Neural cell (in vitro differentiated cells): Measurements from ENCODE around the gene PIK3C2G. TPM values are rescaled to one million over a fixed set of nuclear protein-coding genes. Genes with fewer than 3 reads are reported as not detected.

ENCODE experiments used
- H2AFZ ChIP-seq: fragments of 200-600, 300-800 bp; sonication (generic), shearing (Covaris generic); 2 replicates; pipeline ENCODE4 v1.6.0; 2014; ENCODE audit warnings: low read depth, mild to moderate bottlenecking, antibody characterized with exemption, low read length, moderate library complexity
- H3F3A ChIP-seq: fragments of 200-600 bp; shearing (Covaris generic); 2 replicates; pipeline ENCODE4 v1.6.1; 2016; ENCODE audit warnings: mild to moderate bottlenecking, moderate library complexity, mixed read lengths, antibody characterized with exemption, low read length; ENCODE audit not compliant: insufficient read depth, poor library complexity, severe bottlenecking
- H3K27ac ChIP-seq: fragments of 200-600, 300-800 bp; sonication (generic), shearing (Covaris generic); 2 replicates; pipeline ENCODE4 v1.5.1; 2014; ENCODE audit warnings: mild to moderate bottlenecking, low read length, moderate library complexity
- H3K27me3 ChIP-seq: fragments of 300-800, 200-600 bp; sonication (generic), shearing (Covaris generic); 2 replicates; pipeline ENCODE4 v1.6.0; 2014; ENCODE audit warnings: mild to moderate bottlenecking, low read depth, low read length, moderate library complexity; ENCODE audit not compliant: insufficient read depth
- H3K36me3 ChIP-seq: fragments of 300-800, 200-600 bp; sonication (generic), shearing (Covaris generic); 2 replicates; pipeline ENCODE4 v1.5.1; 2014; ENCODE audit warnings: mild to moderate bottlenecking, antibody characterized with exemption, low read length, moderate library complexity; ENCODE audit not compliant: insufficient read depth
- H3K4me2 ChIP-seq: fragments of 300-800, 200-600 bp; sonication (generic), shearing (Covaris generic); 2 replicates; pipeline ENCODE4 v1.6.0; 2014; ENCODE audit warnings: mild to moderate bottlenecking, low read length
- H3K4me3 ChIP-seq: fragments of 300-800, 200-600 bp; sonication (generic), shearing (Covaris generic); 2 replicates; pipeline ENCODE4 v1.5.1; 2014; ENCODE audit warnings: mild to moderate bottlenecking, low read length, moderate library complexity
- H3K79me2 ChIP-seq: fragments of 200-600 bp; shearing (Covaris generic); replicated peaks from 2 replicates; pipeline ENCODE4 v1.6.0; 2014; ENCODE audit warnings: mild to moderate bottlenecking, low read length, moderate library complexity; ENCODE audit not compliant: insufficient read depth
- H3K9ac ChIP-seq: fragments of 300-800, 200-600 bp; sonication (generic), shearing (Covaris generic); 2 replicates; pipeline ENCODE4 v1.6.1; 2016; ENCODE audit warnings: mild to moderate bottlenecking, low read length, mixed read lengths
- H3K9me2 ChIP-seq: fragments of 200-600 bp; shearing (Covaris generic); 2 replicates; pipeline ENCODE4 v1.6.1; 2016; ENCODE audit warnings: mild to moderate bottlenecking, low read length, mixed read lengths; ENCODE audit not compliant: insufficient read depth
- H3K9me3 ChIP-seq: fragments of 200-600, 300-800 bp; sonication (generic), shearing (Covaris generic); 2 replicates; pipeline ENCODE4 v1.6.1; 2016; ENCODE audit warnings: mild to moderate bottlenecking, mixed run types, low read length, moderate library complexity, mixed read lengths
- H4K20me1 ChIP-seq: fragments of 200-600 bp; shearing (Covaris generic); 2 replicates; pipeline ENCODE4 v1.6.1; 2016; ENCODE audit warnings: mild to moderate bottlenecking, mixed run types; ENCODE audit not compliant: insufficient read depth
- EP300 ChIP-seq: fragments of 450-650 bp; conservative IDR thresholded peaks from 2 replicates; pipeline ENCODE4 v1.6.1; 2014; ENCODE audit warnings: antibody characterized with exemption, mild to moderate bottlenecking, moderate library complexity; ENCODE audit not compliant: poor library complexity, severe bottlenecking
- EZH2 ChIP-seq: fragments of 200-600, 300-800 bp; shearing (Covaris generic), sonication (generic); IDR thresholded peaks from 2 replicates; pipeline ENCODE4 v1.6.1; 2014; ENCODE audit warnings: antibody characterized with exemption, low read length, borderline replicate concordance, mild to moderate bottlenecking; ENCODE audit not compliant: insufficient read depth, poor library complexity, severe bottlenecking
- MXI1 ChIP-seq: fragments of 450-650 bp; conservative IDR thresholded peaks from 2 replicates; pipeline ENCODE4 v1.6.1; 2014; ENCODE audit warnings: antibody characterized with exemption, mild to moderate bottlenecking; ENCODE audit not compliant: poor library complexity, severe bottlenecking
- POLR2AphosphoS5 ChIP-seq: IDR thresholded peaks from 2 replicates; pipeline ENCODE4 v1.6.1; 2012
- RAD21 ChIP-seq: fragments of 450-650 bp; conservative IDR thresholded peaks from 2 replicates; pipeline ENCODE4 v1.6.1; 2014; ENCODE audit warnings: antibody characterized with exemption, mild to moderate bottlenecking, moderate library complexity
- SMC3 ChIP-seq: fragments of 450-650 bp; conservative IDR thresholded peaks from 2 replicates; pipeline ENCODE4 v1.6.1; 2014; ENCODE audit warnings: antibody characterized with exemption, mild to moderate bottlenecking, moderate library complexity; ENCODE audit not compliant: poor library complexity
- TAF1 ChIP-seq: IDR thresholded peaks from 2 replicates; pipeline ENCODE4 v1.6.1; 2012; ENCODE audit warnings: low read depth
- polyA plus RNA-seq: library from polyadenylated mRNA; depleted of rRNA; stranded (reverse); fragments of >200 nt; gene quantifications from 2 replicates; pipeline ENCODE4 v1.2.3, GENCODE V29; 2014
- TF ChIP-seq, protein P1 (sequence below): fragments of 450-650 bp; IDR thresholded peaks from 2 replicates; pipeline ENCODE4 v1.5.1; 2014; ENCODE audit warnings: antibody characterized with exemption, mild to moderate bottlenecking, moderate library complexity; ENCODE audit not compliant: poor library complexity, severe bottlenecking
- TF ChIP-seq, protein P2 (sequence below): IDR thresholded peaks from 2 replicates; pipeline ENCODE4 v1.6.1; 2012; ENCODE audit warnings: borderline replicate concordance

PIK3C2G gene
- polyA plus RNA-seq, 1 donor from 2014 or later: not detected

DNA sequence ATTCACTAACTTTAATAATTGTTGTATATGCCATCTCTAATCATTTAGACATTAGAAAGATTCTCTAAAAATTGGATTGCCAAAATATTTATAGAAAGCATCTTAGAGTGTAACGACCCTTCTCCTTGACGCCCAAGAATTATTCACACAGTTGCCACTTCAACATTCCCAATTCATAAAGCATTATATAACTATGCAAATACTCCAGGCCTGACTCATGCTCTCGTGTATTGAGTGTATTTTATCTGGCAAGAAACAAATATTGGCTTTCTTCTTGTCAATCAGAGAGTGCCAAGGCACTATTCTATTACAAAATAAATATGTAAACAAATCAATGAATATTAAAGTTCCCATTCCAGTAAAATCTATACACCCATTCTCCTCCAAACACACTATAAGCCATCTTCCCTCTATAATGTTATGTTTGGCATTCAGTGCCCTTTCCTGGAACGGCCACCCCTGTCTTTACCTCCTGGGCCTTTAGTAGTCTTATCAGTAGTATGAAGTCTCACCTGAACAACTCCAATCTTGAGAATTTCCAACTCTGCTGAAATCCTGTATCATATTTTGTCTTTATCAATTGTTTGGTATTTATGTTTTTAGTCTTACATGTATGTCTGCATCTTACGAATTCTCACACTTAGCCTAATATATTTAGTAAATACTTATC, 182.6 kb downstream of the PIK3C2G start:
- Histone ChIP-seq H2AFZ (no peak overlapping the region), H4K20me1 (no peaks in the 10 kb centered on the region), H3K9me3 (no peaks in the 10 kb centered on the region), H3K79me2 (no peaks in the 10 kb centered on the region), H3K27me3 (no peaks in the 10 kb centered on the region), H3K4me2 (no peak overlapping the region), H3K4me3 (no peak overlapping the region), H3K9me2 (no peaks in the 10 kb centered on the region), H3F3A (no peaks in the 10 kb centered on the region), H3K9ac (no peak overlapping the region), H3K27ac (no peak overlapping the region), H3K36me3 (no peaks in the 10 kb centered on the region)
- TF ChIP-seq TAF1 (no peak), MXI1 (no peak), EP300 (no peak), EZH2 (no peak), RAD21 (no peak), SMC3 (no peak), POLR2AphosphoS5 (no peak)
- TF ChIP-seq, protein P1, sequence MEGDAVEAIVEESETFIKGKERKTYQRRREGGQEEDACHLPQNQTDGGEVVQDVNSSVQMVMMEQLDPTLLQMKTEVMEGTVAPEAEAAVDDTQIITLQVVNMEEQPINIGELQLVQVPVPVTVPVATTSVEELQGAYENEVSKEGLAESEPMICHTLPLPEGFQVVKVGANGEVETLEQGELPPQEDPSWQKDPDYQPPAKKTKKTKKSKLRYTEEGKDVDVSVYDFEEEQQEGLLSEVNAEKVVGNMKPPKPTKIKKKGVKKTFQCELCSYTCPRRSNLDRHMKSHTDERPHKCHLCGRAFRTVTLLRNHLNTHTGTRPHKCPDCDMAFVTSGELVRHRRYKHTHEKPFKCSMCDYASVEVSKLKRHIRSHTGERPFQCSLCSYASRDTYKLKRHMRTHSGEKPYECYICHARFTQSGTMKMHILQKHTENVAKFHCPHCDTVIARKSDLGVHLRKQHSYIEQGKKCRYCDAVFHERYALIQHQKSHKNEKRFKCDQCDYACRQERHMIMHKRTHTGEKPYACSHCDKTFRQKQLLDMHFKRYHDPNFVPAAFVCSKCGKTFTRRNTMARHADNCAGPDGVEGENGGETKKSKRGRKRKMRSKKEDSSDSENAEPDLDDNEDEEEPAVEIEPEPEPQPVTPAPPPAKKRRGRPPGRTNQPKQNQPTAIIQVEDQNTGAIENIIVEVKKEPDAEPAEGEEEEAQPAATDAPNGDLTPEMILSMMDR: no peak
- TF ChIP-seq, protein P2, sequence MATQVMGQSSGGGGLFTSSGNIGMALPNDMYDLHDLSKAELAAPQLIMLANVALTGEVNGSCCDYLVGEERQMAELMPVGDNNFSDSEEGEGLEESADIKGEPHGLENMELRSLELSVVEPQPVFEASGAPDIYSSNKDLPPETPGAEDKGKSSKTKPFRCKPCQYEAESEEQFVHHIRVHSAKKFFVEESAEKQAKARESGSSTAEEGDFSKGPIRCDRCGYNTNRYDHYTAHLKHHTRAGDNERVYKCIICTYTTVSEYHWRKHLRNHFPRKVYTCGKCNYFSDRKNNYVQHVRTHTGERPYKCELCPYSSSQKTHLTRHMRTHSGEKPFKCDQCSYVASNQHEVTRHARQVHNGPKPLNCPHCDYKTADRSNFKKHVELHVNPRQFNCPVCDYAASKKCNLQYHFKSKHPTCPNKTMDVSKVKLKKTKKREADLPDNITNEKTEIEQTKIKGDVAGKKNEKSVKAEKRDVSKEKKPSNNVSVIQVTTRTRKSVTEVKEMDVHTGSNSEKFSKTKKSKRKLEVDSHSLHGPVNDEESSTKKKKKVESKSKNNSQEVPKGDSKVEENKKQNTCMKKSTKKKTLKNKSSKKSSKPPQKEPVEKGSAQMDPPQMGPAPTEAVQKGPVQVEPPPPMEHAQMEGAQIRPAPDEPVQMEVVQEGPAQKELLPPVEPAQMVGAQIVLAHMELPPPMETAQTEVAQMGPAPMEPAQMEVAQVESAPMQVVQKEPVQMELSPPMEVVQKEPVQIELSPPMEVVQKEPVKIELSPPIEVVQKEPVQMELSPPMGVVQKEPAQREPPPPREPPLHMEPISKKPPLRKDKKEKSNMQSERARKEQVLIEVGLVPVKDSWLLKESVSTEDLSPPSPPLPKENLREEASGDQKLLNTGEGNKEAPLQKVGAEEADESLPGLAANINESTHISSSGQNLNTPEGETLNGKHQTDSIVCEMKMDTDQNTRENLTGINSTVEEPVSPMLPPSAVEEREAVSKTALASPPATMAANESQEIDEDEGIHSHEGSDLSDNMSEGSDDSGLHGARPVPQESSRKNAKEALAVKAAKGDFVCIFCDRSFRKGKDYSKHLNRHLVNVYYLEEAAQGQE: no peak

DNA sequence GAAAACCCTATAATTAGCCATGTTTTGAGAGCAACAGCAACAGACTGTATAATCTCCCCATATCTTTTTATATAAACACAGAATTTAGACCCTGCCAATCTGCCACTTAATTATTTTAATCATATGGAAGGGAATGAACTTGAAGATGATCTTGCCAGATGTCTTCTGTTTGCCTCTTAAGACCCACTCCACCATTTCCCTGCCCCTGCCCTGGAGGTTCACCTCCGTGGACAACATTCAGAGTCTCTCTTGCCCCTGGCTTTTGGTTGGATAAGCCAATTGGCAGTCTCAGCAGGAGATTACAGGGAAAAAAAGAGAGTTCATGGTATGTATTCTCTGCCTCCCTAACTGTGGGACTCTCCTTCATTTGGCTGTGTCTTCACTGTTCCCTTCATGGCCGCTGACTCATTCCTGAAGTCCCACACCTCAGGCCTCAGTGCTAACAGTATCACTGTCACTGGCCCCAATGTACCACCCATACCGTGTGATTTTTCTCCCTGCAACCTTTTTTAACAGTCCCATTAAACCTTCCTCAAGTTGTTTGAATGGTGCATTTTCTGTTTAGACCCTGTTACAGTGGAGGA, 184.8 kb downstream of the PIK3C2G start:
- Histone ChIP-seq H3K27ac (no peak overlapping the region), H3K79me2 (no peaks in the 10 kb centered on the region), H3K36me3 (no peaks in the 10 kb centered on the region), H4K20me1 (no peaks in the 10 kb centered on the region), H3K9me2 (no peaks in the 10 kb centered on the region), H3K9ac (no peak overlapping the region), H3K4me2 (no peak overlapping the region), H3K9me3 (no peaks in the 10 kb centered on the region), H2AFZ (no peak overlapping the region), H3F3A (no peaks in the 10 kb centered on the region), H3K4me3 (no peak overlapping the region), H3K27me3 (no peaks in the 10 kb centered on the region)
- TF ChIP-seq MXI1 (no peak), RAD21 (no peak), EZH2 (no peak), SMC3 (no peak), TAF1 (no peak), POLR2AphosphoS5 (no peak), EP300 (no peak)
- TF ChIP-seq, protein P1: no peak
- TF ChIP-seq, protein P2: no peak
